Embryonic facial prominence (tissue), 1 donor: ENCODE results near the gene PER1.

Experiments used
- DNase-seq: peaks from one replicate; pipeline ENCODE4 v3.0.0-alpha.2; 2016; ENCODE audit errors: extremely low spot score

PER1 gene

DNA sequence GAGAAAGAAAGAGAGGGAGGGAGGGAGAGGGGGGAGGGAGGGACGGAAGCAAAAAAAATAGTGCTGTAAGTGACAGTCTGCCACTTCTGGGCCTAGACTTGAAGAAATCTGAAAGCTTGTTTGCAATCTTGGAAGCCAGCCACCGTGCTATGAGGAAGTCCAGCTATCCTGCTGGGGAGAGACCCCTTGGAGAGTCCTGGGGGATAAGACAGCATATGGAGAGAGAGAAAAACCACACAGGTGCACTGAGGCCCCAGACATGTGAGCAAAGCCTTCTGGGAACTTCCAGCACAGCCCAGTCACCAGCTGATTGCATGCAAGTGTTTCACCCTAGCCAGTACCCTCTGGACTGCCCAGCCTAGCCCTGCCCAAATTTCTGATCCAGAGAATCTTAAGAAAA lies 52.1 kb downstream of the PER1 start:
- no peak for DNase-seq

DNA sequence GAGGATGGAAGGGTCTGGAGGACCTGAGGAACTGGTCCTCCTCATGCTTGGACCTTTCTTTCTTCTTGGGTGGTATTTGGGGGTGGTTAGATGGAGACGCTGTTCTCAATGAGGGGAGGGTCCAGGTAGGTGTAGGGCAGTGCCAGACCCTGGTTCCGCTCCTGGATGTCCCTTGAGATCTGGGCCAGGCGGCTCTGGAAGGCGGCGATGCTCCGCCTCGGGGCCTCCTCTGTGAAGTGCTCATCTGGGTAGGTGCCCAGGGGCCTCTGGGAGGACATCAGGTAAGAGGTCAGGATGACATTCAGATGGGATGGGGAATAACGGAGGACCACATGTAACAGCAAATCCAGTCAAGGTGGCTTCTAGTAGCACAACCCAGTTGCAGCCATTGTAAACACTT lies 55.7 kb downstream of the PER1 start:
- DNase-seq: no peak

GRCh38 chr17:8095361-8095760 lies 56.8 kb downstream of the PER1 start:
- DNase-seq: no peak

GRCh38 chr17:8091033-8091687 lies 61.0 kb downstream of the PER1 start:
- DNase-seq: no peak
